Subcutaneous adipose tissue (tissue), 4 donors: ENCODE measurements around the gene JUND. TPM values are rescaled to one million over a fixed set of nuclear protein-coding genes. Genes with fewer than 3 reads are reported as not detected.

Experiments used
- CTCF ChIP-seq: fragments of 450-650 bp; IDR thresholded peaks from one replicate; pipeline ENCODE4 v1.5.1; 2016; ENCODE audit warnings: low read depth, mild to moderate bottlenecking, control low read depth, antibody characterized with exemption, moderate library complexity
- total RNA-seq, 4 donors: library from RNA; depleted of rRNA; stranded (reverse); fragments of >200 nt; gene quantifications; one replicate each; pipeline ENCODE4 v1.1.0, GENCODE V29; 2016

Gene JUND
- total RNA-seq, 4 donors from 2014 or later = 101 to 314 (median 150) TPM

GRCh38 chr19:18321734-18322102 lies 40.3 kb upstream of the JUND start:
- TF ChIP-seq CTCF = no peak

- TF ChIP-seq CTCF = no peak
These were observed 39.7 kb upstream of the JUND start for GRCh38 chr19:18320865-18321733.

DNA sequence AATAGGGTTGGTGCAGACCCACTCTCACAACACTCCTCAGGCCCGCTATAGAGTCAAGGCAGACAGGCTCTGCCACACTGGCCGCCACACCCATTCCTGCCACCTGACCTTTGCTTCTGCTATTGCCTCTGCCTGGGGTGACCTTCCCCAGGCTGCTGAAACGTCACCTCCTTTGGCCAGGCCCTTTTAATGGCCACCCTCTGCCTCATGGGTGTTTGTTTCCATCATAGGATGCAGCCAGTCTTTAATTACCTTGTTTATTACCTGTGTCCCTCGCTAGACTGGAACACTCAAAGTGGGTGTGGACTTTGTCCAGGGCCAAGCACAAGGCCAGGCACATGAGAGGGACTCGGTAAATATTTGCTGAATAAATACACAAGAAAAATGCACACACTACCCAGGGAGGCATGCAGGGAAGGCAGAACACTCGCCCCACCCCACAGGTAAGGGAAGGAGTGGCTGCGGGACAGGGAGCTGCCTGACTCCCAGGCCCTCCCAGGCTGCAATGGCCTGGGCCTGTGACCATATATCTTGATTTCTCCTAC lies 38.2 kb upstream of the JUND start:
- no peak for TF ChIP-seq CTCF

- no peak for TF ChIP-seq CTCF
These were observed 36.8 kb upstream of the JUND start for GRCh38 chr19:18317961-18318800.

DNA sequence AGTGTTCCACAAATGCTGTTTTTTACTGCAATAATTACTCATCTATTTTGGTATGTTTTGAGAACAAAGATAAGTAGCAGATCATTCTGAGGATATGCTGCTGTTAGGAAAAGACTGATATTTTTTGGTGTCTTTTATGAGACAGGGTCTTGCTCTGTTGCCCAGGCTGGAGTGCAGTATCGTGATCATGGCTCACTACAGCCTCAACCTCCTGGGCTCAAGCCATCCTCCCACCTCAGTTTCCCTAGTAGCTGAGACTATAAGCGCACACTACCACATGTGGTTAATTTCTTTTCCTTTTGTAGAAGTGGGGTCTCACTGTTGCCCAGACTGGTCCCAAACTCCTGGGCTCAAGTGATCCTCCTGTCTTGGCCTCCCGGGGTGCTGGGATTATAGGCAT lies 32.0 kb upstream of the JUND start:
- TF ChIP-seq CTCF = no peak

DNA sequence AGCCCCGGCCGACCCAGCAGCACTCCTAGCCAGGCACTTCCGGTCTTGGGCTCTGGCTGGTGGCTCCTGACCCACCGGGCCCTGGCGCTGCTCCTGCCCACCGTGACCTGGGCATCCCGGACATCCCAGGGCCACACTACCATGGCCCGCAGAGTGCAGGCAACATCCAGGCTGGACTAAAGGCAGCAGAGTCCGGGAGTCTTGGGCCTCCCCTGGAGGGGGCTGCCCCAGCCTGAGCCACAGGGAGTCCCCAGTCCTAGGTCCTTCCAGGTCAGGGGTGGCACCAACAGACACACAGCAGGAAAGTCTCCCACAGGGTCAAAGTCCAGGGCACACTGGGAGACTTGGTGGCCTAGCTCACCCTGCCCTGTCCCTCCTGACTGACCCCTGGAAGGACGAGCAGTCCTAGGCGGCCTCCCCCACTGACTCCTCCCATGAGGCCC lies 30.7 kb upstream of the JUND start:
- TF ChIP-seq CTCF = no peak
